GM12891 (cell line): ENCODE results near the gene NRSN1.

Experiments
- PAX5 ChIP-seq: IDR thresholded peaks from 2 replicates; pipeline ENCODE4 v1.6.1; 2011; ENCODE audit warnings: low read length, moderate library complexity, mild to moderate bottlenecking; ENCODE audit not compliant: insufficient read depth, severe bottlenecking
- POLR2A ChIP-seq: IDR thresholded peaks from 2 replicates; pipeline ENCODE4 v1.6.1; 2011; ENCODE audit warnings: low read depth, low read length, control low read depth
- POLR2AphosphoS5 ChIP-seq: IDR thresholded peaks from 2 replicates; pipeline ENCODE4 v1.6.1; 2011; ENCODE audit warnings: low read depth, low read length, control low read depth
- POU2F2 ChIP-seq: IDR thresholded peaks from 2 replicates; pipeline ENCODE4 v1.6.1; 2011; ENCODE audit warnings: low read depth, mild to moderate bottlenecking, control low read depth, low read length, moderate library complexity
- TAF1 ChIP-seq: IDR thresholded peaks from 2 replicates; pipeline ENCODE4 v1.6.1; 2011; ENCODE audit warnings: low read depth, low read length, control low read depth

GRCh38 chr6:24107294-24107693 lies 18.7 kb upstream of the NRSN1 start:
- TF ChIP-seq POLR2AphosphoS5: no peak
- no peak for TF ChIP-seq TAF1
- TF ChIP-seq POU2F2: no peak
- no peak for TF ChIP-seq POLR2A
- TF ChIP-seq PAX5: no peak
